ENCODE results near the gene ZNF423.

Gene ZNF423

GRCh38 chr16:49590166-49590871, 265.6 kb downstream of the ZNF423 start:
- Histone ChIP-seq H3K27ac (no peak overlapping the region), H3K27me3 (ENCODE audit: insufficient read depth, low read depth, severe bottlenecking) (no peaks in the 10 kb centered on the region), H3K36me3 (no peaks in the 10 kb centered on the region), H3K9me3 (ENCODE audit: severe bottlenecking) (peaks cover 2% of the 10 kb centered on the region), H3K4me3 (ENCODE audit: low read depth, low read length) (no peak overlapping the region)
- no peak for DNase-seq
- no peak for TF ChIP-seq CTCF (IDR thresholded peaks at IDR 0.05; ENCODE audit: low read depth, low read length)

GRCh38 chr16:49589544-49590031, 266.3 kb downstream of the ZNF423 start:
- DNase-seq: no peak
- H3K36me3 ChIP-seq: no peaks in the 10 kb centered on the region
- no peak overlapping the region for H3K4me3 ChIP-seq (ENCODE audit: low read depth, low read length)
- H3K27ac ChIP-seq: no peak overlapping the region
- peaks cover 2% of the 10 kb centered on the region for H3K9me3 ChIP-seq (ENCODE audit: severe bottlenecking)
- no peaks in the 10 kb centered on the region for H3K27me3 ChIP-seq (ENCODE audit: insufficient read depth, low read depth, severe bottlenecking)
- TF ChIP-seq CTCF (IDR thresholded peaks at IDR 0.05; ENCODE audit: low read depth, low read length): no peak

- no peaks in the 10 kb centered on the region for H3K27me3 ChIP-seq (ENCODE audit: insufficient read depth, low read depth, severe bottlenecking)
- no peak for TF ChIP-seq CTCF (IDR thresholded peaks at IDR 0.05; ENCODE audit: low read depth, low read length)
- no peak overlapping the region for H3K4me3 ChIP-seq (ENCODE audit: low read depth, low read length)
- peaks cover 2% of the 10 kb centered on the region for H3K9me3 ChIP-seq (ENCODE audit: severe bottlenecking)
- H3K36me3 ChIP-seq: no peaks in the 10 kb centered on the region
- no peak for DNase-seq
- H3K27ac ChIP-seq: no peak overlapping the region
These were observed 267.1 kb downstream of the ZNF423 start for GRCh38 chr16:49588729-49589384.

- Histone ChIP-seq H3K27me3 (ENCODE audit: insufficient read depth, low read depth, severe bottlenecking) (no peaks in the 10 kb centered on the region), H3K36me3 (no peaks in the 10 kb centered on the region), H3K4me3 (ENCODE audit: low read depth, low read length) (no peak overlapping the region), H3K27ac (no peak overlapping the region), H3K9me3 (ENCODE audit: severe bottlenecking) (peaks cover 2% of the 10 kb centered on the region)
- TF ChIP-seq CTCF (IDR thresholded peaks at IDR 0.05; ENCODE audit: low read depth, low read length): no peak
- no peak for DNase-seq
These were observed 267.9 kb downstream of the ZNF423 start for GRCh38 chr16:49588026-49588425.

DNA sequence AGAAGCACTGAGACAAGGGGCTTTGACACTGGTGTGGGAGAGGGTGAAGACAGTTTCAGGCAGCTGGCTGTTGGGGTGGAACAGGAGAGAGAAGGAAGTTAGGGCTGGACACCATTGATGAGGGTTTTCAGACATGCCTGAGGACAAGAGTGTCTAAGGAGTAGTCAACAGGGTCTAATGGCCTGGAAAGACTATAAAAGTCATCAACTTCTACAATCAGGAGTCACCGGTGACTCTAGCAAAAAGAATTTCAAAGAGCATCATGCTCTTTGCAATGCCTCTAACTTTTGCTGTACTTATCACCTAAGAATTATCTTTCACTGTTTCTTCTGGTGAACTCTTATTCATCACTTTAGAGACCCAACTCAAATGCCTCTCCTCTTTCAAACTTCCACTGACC, 268.4 kb downstream of the ZNF423 start:
- H3K27ac ChIP-seq: no peak overlapping the region
- peaks cover 2% of the 10 kb centered on the region for H3K9me3 ChIP-seq (ENCODE audit: severe bottlenecking)
- no peaks in the 10 kb centered on the region for H3K36me3 ChIP-seq
- H3K27me3 ChIP-seq (ENCODE audit: insufficient read depth, low read depth, severe bottlenecking): no peaks in the 10 kb centered on the region
- H3K4me3 ChIP-seq (ENCODE audit: low read depth, low read length): no peak overlapping the region
- no peak for DNase-seq
- no peak for TF ChIP-seq CTCF (IDR thresholded peaks at IDR 0.05; ENCODE audit: low read depth, low read length)
